Activated CD8-positive, alpha-beta memory T cell treated with anti-CD3 and anti-CD28 coated beads for 24 hours (primary cell): ENCODE data around the gene PARP14.
"Not testable (repeated sequence)": the region's sequence is repeated elsewhere in the genome, so short reads cannot be mapped to it uniquely, and the experiment has no call there.

Experiments
- DNase-seq: peaks from one replicate; pipeline ENCODE4 v3.0.0-alpha.2; 2020

Gene PARP14

DNA sequence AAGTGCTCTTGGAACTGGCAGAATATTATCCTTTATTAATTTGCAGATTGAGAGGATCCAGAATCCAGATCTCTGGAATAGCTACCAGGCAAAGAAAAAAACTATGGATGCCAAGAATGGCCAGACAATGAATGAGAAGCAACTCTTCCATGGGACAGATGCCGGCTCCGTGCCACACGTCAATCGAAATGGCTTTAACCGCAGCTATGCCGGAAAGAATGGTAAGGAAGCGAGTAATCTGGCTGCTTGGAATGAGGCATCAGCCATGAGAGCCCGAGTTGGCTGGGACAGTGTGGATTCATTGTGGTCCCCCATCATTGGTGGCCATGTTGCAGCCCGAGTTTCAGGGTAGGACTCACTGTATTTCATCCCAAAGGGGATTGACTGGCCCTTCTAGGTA is 47.1 kb downstream of the PARP14 start:
- DNase-seq: no peak

DNA sequence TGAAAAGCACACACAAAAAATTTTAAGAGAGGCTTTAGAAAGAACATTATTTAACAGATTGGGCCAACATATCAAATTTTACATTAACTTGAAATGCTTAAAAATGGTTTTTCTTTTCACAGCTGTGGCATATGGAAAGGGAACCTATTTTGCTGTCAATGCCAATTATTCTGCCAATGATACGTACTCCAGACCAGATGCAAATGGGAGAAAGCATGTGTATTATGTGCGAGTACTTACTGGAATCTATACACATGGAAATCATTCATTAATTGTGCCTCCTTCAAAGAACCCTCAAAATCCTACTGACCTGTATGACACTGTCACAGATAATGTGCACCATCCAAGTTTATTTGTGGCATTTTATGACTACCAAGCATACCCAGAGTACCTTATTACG is 47.5 kb downstream of the PARP14 start:
- DNase-seq: no peak

DNA sequence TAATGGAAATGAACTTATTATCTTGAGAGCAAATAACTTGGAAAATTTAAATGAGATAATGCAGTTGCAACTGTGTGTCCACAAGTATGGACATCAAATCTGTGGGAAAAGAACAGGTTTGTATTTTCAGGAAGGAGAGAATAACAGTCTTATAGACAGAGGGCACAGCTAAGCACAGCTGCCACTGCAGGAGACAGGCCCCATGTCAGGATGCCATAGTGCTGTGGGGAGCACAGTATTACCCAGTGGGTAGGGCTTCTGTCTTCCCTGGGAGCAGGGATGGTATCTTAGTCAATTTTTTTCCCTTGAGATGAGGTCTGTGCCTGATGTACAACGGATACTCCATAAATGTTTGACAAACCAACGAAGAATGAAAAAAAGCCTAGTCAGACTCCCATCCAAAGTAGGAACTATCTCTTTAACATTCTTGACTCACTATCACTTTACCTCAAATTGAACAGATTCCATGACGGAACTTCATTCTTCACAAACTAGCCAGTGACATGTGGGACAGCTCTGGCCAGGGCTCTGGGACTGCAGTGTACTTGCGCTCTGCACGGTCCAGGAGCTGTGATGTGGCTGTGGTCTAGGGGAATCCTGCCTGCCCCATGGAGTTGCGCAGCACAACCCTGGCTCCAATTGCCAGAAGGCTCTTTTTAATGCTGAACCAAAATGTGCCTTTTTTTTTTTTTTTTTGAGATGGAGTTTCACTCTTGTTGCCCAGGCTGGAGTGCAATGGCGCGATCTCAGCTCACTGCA is 48.3 kb downstream of the PARP14 start:
- DNase-seq: no peak

DNA sequence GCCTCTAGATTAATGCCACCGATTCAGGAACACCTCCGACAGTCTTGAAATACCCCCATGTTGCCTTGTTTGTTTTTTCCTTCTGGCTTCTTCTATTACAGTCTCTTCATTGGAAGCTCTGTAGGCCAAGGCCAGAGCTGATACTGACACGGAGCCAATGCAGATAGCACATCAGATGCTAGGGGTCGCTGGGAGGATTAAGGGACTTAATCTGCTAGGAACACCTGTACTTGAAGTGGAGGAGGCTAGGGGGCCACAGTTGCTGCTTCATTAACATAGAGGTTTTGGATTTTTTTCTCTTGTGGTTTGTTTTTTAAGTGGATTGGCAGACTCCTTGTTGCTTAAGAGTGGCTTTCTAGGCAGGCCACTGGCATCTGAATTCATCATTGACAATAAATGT is 49.6 kb downstream of the PARP14 start:
- DNase-seq: no peak

DNA sequence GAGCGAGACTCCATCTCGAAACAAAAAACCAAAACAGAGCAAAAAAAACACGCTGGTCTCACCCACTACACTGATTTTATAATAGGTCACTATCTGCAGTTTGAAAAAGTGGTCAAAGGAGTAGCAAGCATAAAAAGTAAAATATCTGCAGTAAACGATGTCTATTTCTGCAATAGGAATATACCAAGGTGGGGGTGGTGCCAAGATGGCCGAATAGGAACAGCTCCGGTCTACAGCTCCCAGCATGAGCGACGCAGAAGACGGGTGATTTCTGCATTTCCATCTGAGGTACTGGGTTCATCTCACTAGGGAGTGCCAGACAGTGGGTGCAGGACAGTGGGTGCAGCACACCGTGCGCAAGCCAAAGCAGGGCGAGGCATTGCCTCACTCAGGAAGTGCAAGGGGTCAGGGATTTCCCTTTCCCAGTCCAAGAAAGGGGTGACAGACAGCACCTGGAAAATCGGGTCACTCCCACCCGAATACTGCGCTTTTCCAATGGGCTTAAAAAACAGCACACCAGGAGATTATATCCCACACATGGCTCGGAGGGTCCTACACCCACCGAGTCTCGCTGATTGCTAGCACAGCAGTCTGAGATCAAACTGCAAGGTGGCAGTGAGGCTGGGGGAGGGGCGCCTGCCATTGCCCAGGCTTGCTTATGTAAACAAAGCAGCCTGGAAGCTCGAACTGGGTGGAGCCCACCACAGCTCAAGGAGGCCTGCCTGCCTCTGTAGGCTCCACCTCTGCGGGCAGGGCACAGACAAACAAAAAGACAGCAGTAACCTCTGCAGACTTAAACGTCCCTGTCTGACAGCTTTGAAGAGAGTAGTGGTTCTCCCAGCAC is 52.3 kb downstream of the PARP14 start:
- DNase-seq: not testable (repeated sequence)

DNA sequence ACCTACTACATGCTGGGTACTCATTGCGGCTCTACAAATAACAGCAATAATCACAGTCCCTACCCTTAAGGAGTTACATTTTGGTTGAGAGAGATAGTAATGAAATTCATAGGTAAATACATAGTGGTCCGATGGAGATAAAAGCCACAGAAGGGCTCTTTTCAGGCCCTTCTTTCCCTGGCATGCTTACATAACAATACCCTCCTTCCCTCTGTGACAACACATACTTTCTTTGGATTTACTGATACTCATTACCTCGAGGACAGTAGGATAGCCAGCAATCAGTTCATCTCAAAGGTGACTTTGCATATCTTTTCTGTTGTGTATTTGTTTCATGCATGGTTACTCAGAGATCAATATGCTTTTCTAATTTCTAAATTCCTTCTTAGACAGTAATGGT is 58.5 kb downstream of the PARP14 start:
- no peak for DNase-seq

DNA sequence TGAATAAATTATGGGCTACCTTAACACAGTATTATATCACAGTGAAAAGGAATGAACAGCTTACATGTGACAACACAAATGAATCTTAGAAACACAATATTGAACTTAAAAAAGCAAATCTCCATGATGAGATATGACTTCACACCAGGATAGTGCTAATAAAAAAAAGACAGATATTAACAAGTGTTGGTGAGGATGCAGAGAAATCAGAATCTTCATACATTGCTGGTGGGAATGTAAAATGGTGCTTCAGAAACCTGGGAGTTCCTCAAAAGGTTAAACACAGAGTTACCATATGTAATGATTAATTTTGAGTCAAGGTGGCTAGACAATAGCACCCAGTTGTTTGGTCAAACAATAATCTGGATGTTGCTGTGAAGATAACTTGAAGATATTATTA is 61.6 kb downstream of the PARP14 start:
- no peak for DNase-seq

DNA sequence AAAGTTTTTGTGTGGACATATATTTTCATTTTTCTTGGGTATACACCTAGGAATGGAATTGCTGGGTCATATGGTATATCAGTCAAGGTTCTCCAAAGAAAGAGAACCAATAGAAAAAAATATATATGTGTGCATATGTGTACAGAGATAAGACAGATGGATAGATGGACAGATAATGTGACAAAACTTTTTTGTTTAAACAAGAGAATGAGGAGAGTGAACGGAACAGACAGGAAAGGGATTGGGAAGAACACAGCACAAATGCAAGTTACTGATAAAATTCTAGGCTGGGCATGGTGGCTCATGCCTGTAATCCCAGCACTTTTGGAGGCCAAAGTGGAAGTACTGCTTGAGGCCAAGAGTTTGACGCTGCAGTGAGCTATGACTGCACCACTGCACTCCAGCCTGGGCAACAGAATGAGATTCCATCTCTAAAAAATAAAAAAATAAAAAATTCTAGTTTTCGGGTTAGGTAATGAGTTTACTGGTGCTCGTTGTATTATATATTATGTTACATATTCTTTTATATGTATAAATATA is 63.0 kb downstream of the PARP14 start:
- no peak for DNase-seq

DNA sequence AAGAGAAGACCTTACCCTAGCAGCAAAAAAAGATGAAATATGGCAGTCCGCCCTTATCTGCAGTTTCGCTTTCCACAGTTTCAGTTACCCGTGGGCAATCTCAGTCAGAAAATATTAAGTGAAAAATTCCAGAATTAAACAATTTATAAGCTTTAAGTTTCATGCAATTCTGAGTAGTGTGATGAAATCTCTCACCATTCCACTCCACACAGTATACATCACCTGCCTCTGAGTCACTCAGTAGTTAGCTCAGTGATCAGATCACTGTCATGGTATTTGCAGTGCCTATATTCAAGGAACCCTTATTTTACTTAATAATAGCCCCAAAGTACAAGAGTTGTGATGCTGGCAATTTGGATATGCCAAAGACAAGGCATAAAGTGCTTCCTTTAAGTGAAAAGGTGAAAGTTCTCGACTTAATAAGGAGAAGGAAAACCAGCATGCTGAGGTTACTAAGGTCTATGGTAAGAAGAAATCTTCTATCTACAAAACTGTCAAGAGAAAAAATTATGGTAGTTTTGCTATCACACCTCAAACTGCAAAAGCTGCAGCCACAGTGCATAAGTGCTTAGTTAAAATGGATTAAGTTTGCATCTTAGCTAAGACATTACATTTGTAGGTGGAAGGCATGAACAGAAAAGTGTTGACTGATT is 64.9 kb downstream of the PARP14 start:
- DNase-seq: no peak

DNA sequence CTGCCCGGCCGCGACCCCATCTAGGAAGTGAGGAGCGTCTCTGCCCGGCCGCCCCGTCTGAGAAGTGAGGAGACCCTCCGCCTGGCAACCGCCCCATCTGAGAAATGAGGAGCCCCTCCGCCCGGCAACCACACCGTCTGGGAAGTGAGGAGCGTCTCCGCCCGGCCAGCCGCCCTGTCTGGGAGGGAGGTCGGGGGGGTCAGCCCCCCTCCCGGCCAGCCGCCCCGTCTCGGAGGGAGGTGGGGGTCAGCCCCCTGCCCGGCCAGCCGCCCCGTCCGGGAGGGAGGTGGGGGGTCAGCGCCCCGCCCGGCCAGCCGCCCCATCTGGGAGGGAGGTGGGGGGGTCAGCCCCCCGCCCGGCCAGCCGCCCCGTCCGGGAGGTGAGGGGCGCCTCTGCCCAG is 66.7 kb downstream of the PARP14 start:
- not testable (repeated sequence) for DNase-seq

DNA sequence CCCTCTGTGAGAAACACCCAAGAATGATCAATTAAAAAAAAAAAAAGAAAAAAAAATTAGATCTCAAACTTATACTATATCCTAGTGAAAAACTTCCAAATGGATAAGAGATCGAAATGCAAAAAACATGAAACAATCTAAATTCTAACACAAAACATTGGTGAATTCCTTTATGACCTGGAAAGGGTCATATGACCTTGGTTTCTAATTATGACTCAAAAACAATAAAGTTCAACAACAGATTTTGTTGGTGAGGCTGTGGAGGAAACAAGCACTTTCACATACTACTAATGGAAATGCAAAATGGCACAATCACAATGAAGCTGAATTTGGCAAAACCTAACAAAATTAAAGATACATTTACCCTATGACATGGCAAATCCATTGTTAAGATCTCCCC is 67.7 kb downstream of the PARP14 start:
- DNase-seq: no peak

DNA sequence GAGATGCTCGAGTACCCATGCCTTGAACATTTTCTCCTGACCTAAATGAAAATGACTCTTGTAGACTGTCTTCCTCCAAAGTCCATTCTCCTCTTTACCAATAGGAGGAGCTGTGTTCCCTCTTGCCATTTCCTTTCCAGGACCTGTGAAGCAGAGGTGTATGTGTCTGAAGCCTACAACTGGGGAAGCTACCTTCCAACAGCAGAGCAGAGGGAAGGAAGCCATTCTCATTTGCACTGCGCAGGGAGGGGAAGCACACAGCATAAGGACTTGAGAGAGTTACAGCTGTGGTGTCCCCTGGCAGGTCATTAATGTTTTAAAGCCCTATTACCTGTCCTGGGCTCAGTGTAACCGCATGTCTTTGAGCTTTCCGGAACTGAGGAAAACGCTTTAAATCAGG is 74.3 kb downstream of the PARP14 start:
- DNase-seq: no peak

DNA sequence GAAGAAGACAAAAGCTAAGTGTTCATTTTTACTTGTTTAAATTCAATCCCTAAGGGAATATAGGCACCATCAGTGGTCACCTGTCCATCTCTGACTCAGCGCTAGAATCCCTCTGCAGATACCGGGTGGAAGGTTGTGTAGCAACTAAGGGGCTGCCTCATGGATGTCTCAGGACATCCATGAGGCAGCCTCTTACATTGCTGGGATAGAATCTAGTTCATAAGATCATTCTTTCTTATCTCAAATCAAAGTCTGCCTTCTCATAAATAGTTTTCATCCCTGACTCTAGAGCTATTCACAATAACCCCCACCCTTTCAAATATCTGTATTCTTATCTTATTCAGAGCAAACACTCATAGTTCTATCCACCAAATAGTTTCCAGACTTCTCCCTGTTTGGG is 74.9 kb downstream of the PARP14 start:
- no peak for DNase-seq

DNA sequence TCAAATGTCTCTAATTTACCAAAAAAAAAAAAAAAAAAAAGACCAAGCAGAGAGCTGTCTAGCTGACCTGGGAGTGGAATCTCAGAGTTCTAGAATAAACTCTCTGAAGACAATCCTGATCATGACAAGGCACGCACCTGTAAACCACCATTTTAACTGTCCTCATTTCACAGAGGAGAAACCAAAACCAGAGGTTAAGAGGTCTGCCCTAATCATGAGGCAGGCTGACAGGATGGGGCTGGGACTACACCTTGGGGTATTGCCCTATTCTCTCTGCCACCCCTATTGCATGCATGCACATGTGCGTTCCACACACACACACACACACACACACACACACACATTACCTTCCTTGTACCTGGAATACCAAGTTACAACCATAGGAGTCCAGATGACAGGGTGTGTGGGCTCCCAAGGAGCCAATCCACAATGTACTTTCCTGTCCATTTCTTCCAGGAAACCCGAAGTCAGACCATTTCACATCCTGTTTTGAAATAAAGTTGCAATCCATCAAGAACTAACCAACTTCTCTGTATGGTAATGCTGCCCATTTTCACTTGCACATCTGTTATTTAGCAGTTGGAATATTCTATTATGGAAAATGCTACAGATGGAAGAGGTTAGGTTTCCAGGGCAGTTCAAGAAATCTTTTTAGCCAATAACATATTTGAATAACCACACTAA is 78.4 kb downstream of the PARP14 start:
- no peak for DNase-seq

DNA sequence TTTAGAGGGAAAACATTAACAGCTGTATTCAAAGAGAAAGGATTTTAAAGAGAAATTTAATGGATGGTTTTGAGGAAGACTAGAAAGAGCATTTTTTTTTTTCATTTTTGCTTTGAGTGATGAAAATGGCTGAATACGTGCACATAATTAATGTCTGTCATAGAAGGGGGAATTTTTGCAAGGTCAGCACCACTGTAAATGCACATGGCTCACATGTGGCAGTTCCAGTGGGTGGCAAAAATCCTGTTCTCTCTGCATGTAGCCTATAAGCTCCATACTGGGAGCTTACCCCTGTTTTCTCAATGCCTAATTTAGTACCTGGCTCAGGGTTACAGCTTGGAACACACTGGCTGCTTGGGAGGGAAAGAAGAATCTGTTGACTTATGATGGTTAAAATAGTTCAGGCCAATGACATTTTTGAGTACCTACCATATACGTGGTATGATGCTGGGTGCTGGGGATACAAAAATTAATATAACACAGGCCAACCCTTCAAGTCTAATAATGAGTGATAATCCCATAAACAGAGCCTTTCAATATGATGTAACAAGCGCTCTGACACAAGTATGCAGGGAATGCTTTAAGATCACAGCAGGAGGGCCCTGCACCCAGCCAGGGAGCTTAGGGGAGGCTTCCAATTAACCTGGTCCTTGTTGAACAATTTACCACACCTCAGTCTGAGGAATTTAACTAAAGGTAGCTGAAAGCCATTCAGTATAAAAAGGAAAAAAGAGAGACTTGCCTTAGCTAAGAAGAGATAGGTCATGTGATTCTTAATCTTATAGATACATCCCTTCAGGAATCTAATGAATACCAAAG is 80.0 kb downstream of the PARP14 start:
- DNase-seq: no peak

DNA sequence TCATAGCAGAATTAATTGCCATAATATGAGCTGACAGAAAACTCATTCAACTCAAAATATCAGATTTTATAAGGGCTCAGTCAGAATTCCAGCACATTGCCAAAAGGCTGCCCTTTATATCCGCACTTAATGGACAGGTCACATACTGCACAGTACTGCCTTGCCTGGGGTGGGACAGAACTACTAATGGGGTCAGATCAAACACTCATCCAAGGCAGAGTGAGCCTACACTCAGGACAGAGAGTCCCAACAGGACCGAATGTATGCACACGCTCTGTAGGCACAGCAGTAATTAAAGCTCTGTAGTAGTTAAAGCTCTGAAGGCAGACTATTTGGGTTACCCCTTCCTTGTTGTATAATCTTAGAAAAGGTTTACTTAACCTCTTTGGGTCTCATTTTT is 85.8 kb downstream of the PARP14 start:
- no peak for DNase-seq

DNA sequence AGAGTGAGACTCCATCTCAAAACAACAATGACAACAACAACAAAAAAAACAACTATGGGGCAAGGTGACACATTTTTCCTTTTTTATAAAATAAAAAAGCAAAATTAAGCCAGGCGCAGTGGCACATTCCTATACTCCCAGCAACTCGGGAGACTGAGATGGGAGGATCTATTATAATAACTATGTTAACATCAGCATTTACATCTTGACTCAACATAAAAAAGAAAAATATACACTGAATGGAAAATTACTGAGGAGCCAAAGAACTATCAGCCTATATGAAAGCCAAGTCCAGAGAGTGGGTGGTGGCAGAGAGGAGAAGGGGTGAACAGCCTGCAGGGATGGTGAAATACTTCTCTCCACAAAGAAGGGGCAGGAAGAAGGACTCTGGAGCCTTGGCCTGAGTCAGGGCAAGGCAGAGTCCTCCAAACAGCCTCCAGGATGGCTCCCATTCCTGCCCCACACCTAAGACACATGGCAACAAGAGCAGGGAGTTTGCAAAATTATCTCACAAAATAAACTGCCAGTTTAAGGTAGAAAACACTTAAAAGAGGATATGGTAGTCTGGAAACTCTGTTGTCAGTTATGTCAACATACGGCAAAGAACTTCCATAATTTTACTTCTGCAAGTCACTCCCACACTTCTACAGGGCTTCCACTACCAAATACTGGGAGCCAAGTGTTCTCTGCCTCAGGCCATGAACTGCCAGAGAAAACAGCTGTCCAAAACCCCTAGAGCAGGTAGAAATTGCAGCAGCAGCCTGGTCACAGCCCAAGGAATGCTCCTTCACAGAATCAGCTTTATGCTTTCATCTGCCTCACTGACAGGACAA is 87.1 kb downstream of the PARP14 start:
- no peak for DNase-seq

DNA sequence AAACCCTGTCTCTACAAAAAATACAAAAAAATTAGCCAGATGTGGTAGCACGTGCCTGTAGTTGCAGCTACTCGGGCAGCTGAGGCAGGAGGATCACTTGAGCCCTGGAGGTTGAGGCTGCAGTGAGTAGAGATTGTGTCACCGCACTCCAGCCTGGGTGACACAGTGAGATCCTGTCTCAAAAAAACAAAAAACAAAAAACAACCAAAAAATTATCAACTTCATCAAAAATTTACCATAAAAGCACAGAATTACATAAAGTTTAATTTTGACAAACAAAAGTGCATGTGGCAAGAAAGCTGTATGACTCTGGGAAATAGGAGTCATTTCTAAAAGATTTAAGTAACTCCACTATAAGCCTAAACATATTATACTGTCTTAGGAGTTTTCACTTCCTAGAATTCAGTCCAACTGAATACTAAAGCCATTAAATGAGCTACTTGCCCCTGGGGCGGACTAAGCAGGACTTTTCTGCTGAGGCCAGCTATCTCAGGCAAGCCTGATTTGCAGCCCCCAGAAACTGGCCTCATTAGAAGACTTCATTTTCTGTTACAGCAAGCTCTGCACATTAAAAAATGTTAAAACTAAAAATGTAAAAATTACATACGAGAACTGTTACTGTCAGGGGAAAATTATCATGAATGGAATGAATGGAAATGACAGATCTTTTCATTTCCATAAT is 90.0 kb downstream of the PARP14 start:
- no peak for DNase-seq

DNA sequence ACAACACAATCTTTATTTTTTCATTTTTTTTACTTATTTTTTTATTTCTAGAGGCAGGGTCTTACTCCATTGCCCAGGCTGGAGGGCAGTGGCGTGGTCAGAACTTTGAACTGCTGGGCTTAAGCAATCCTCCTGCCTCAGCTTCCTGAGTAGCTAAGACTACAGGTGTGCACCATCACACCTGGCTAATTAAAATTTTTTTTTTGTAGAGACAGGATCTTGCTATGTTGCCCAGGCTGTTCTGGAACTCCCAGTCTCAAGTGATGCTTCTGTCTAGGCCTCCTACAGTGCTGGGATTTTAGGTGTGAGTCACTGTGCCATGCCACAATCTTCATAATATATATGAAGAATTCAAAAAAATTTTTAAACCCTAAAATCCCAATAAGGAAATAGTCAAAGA is 92.2 kb downstream of the PARP14 start:
- DNase-seq: no peak

DNA sequence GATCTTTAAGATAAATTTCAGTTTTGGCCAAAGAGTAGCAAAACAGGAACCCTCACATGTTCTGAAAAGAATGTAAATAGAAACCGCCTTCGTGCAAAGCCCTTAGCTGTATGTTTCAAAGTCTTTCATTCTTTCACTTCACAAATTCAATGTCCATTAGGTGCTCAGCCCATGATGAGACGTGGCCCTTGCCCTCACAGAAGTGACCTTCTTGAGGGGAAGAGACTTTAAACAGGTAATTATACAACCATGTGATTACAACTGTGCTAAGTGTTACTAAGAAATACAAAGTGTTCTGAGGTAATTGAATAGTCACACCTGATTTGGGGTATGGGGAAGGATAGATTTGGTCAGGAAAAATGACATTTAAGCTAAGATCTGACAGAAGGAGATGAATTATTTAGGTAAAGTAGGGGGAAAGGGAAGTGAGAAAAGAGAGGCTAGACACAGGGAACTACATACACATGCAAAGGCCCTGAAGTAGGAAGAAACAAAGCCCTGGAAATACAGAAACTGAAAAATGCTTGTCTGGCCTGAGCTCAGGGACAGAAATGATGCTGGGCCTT is 93.4 kb downstream of the PARP14 start:
- no peak for DNase-seq
